Mesendoderm (in vitro differentiated cells): ENCODE measurements around the gene SLC5A1.

Experiments used
- DNase-seq: peaks from one replicate; pipeline ENCODE4 v3.0.0; 2013
- H2AK5ac ChIP-seq: 2 replicates; pipeline ENCODE4 v1.6.1; 2013; ENCODE audit warnings: low read length, inconsistent platforms
- H2BK120ac ChIP-seq: 2 replicates; pipeline ENCODE4 v1.6.1; 2013; ENCODE audit warnings: low read depth, mild to moderate bottlenecking, low read length, moderate library complexity, mixed read lengths
- H2BK15ac ChIP-seq: replicated peaks from 2 replicates; pipeline ENCODE4 v1.6.1; 2013; ENCODE audit warnings: low read depth, mild to moderate bottlenecking, moderate library complexity
- H2BK5ac ChIP-seq: 2 replicates; pipeline ENCODE4 v1.6.1; 2013; ENCODE audit warnings: low read length, inconsistent platforms
- H3K18ac ChIP-seq: 2 replicates; pipeline ENCODE4 v1.6.1; 2013; ENCODE audit warnings: mild to moderate bottlenecking, low read length, mixed read lengths
- H3K23ac ChIP-seq: one replicate; pipeline ENCODE4 v1.6.1; 2013; ENCODE audit warnings: low read length
- H3K27ac ChIP-seq: 2 replicates; pipeline ENCODE4 v1.5.1; 2013; ENCODE audit warnings: low read depth, mild to moderate bottlenecking, inconsistent platforms, low read length, moderate library complexity
- H3K27me3 ChIP-seq: 2 replicates; pipeline ENCODE4 v1.6.1; 2013; ENCODE audit warnings: low read length, control low read depth, mild to moderate bottlenecking, inconsistent platforms; ENCODE audit not compliant: insufficient read depth, poor library complexity
- H3K36me3 ChIP-seq: 2 replicates; pipeline ENCODE4 v1.6.1; 2013; ENCODE audit warnings: low read length, inconsistent platforms; ENCODE audit not compliant: control insufficient read depth, insufficient read depth
- H3K4ac ChIP-seq: one replicate; pipeline ENCODE4 v1.6.1; 2013; ENCODE audit warnings: low read depth, mild to moderate bottlenecking, low read length, moderate library complexity
- H3K4me1 ChIP-seq: 2 replicates; pipeline ENCODE4 v1.6.1; 2013; ENCODE audit warnings: low read depth, low read length, inconsistent platforms; ENCODE audit not compliant: control insufficient read depth
- H3K4me2 ChIP-seq: 2 replicates; pipeline ENCODE4 v1.6.1; 2013; ENCODE audit warnings: low read length
- H3K4me3 ChIP-seq: 2 replicates; pipeline ENCODE4 v1.5.1; 2013; ENCODE audit warnings: mild to moderate bottlenecking, low read length
- H3K56ac ChIP-seq: one replicate; pipeline ENCODE4 v1.6.1; 2013; ENCODE audit warnings: low read length
- H3K79me1 ChIP-seq: 2 replicates; pipeline ENCODE4 v1.6.1; 2013; ENCODE audit warnings: low read length, inconsistent platforms
- H3K79me2 ChIP-seq: 2 replicates; pipeline ENCODE4 v1.6.1; 2013; ENCODE audit warnings: mild to moderate bottlenecking, low read length; ENCODE audit not compliant: control insufficient read depth, insufficient read depth
- H3K9ac ChIP-seq: 2 replicates; pipeline ENCODE4 v1.6.1; 2013; ENCODE audit warnings: low read length, inconsistent platforms
- H4K5ac ChIP-seq: one replicate; pipeline ENCODE4 v1.6.1; 2013; ENCODE audit warnings: low read length
- H4K8ac ChIP-seq: one replicate; pipeline ENCODE4 v1.6.1; 2013; ENCODE audit warnings: low read depth, mild to moderate bottlenecking, control low read depth, low read length, moderate library complexity
- WGBS: extraction: QIAGEN DNeasy Blood & Tissue Kit; methylation state at CpG from one replicate; pipeline ENCODE4 v1.1.7; 2013; ENCODE audit warnings: low lambda C conversion rate, missing lambda C conversion rate; ENCODE audit not compliant: insufficient coverage; ENCODE audit errors: extremely low coverage; 5-methylcytosine and 5-hydroxymethylcytosine counted together

SLC5A1 gene

GRCh38 chr22:32043391-32043790, 330 bp downstream of the SLC5A1 start:
- Histone ChIP-seq H3K27me3 (no peaks in the 10 kb centered on the region), H2AK5ac (no peak overlapping the region), H3K9ac (no peak overlapping the region), H4K5ac (no peak overlapping the region), H3K4me3 (no peak overlapping the region), H3K4me2 (no peak overlapping the region), H3K4ac (no peak overlapping the region), H4K8ac (no peak overlapping the region), H2BK15ac (no peak overlapping the region), H3K79me1 (no peaks in the 10 kb centered on the region), H3K18ac (no peak overlapping the region), H3K4me1 (no peaks in the 10 kb centered on the region), H3K56ac (no peak overlapping the region), H2BK120ac (no peak overlapping the region), H3K36me3 (no peaks in the 10 kb centered on the region), H3K27ac (no peak overlapping the region), H3K79me2 (no peaks in the 10 kb centered on the region), H2BK5ac (no peak overlapping the region), H3K23ac (no peak overlapping the region)
- DNase-seq: no peak
- no CpG with 5 or more reads among the region's 9 CpGs for WGBS

DNA sequence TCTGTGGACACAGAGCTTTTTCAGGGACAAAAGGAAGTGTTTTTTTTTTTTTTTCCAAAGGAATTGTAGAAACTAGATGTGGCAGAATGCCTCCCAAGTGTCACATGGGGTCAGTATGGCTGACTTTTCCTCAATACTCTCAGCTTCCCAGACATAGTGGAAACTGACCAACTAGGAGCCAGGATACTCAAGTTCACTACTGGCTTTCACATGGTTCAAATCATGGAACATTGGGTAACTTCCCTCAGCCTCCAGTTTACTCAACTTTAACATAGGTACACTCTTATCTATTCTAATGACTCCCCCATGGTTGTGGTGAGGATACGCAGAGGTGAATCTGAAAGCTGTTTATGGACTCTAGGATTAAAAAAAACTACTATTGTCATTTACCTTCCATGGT, 1.4 kb downstream of the SLC5A1 start:
- no peak for DNase-seq
- Histone ChIP-seq H3K27me3 (no peaks in the 10 kb centered on the region), H3K4me1 (no peaks in the 10 kb centered on the region), H3K36me3 (no peaks in the 10 kb centered on the region), H2BK5ac (no peak overlapping the region), H4K8ac (no peak overlapping the region), H3K27ac (no peak overlapping the region), H3K18ac (no peak overlapping the region), H3K23ac (no peak overlapping the region), H3K56ac (no peak overlapping the region), H3K79me2 (no peaks in the 10 kb centered on the region), H3K9ac (no peak overlapping the region), H3K79me1 (no peaks in the 10 kb centered on the region), H2BK120ac (no peak overlapping the region), H3K4ac (no peak overlapping the region), H4K5ac (no peak overlapping the region), H2BK15ac (no peak overlapping the region), H3K4me3 (no peak overlapping the region), H3K4me2 (no peak overlapping the region), H2AK5ac (no peak overlapping the region)
- no CpG with 5 or more reads among the region's 1 CpG for WGBS

- no peak overlapping the region for H3K23ac ChIP-seq
- no peak overlapping the region for H2AK5ac ChIP-seq
- H2BK5ac ChIP-seq: no peak overlapping the region
- H3K27me3 ChIP-seq: no peaks in the 10 kb centered on the region
- H3K56ac ChIP-seq: no peak overlapping the region
- no peak overlapping the region for H2BK120ac ChIP-seq
- H3K4me3 ChIP-seq: no peak overlapping the region
- no peak for DNase-seq
- no peak overlapping the region for H2BK15ac ChIP-seq
- no peak overlapping the region for H3K4me2 ChIP-seq
- no peak overlapping the region for H3K27ac ChIP-seq
- H3K36me3 ChIP-seq: no peaks in the 10 kb centered on the region
- H3K9ac ChIP-seq: no peak overlapping the region
- H3K79me1 ChIP-seq: no peaks in the 10 kb centered on the region
- no peaks in the 10 kb centered on the region for H3K4me1 ChIP-seq
- WGBS: no CpG with 5 or more reads among the region's 3 CpGs
- no peaks in the 10 kb centered on the region for H3K79me2 ChIP-seq
- no peak overlapping the region for H3K4ac ChIP-seq
- H4K5ac ChIP-seq: no peak overlapping the region
- H3K18ac ChIP-seq: no peak overlapping the region
- no peak overlapping the region for H4K8ac ChIP-seq
These were observed 1.9 kb downstream of the SLC5A1 start for GRCh38 chr22:32044913-32045312.

DNA sequence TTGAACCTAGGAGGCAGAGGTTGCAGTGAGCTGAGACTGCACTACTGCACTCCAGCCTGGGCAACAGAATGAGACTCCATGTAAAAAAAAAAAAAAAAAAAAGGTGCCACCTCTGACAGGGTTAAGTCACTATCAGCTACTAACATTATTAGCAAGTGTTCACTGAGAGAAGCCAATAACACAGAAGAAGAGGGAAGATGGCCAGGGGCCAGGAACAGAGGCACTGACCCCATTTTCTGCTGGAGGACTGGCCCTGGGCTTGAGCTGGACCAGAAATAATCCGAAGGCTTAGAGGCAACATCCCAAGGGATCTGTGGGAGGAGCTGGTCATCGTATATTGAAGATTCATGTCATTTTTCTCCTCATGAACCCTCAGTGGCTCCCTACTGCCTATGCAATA, 5.0 kb downstream of the SLC5A1 start:
- WGBS: no CpG with 5 or more reads among the region's 2 CpGs
- Histone ChIP-seq H3K27me3 (no peaks in the 10 kb centered on the region), H4K5ac (no peak overlapping the region), H2BK5ac (no peak overlapping the region), H3K23ac (no peak overlapping the region), H2BK15ac (no peak overlapping the region), H3K4me3 (no peak overlapping the region), H3K27ac (no peak overlapping the region), H3K9ac (no peak overlapping the region), H2BK120ac (no peak overlapping the region), H3K4me2 (no peak overlapping the region), H3K4ac (no peak overlapping the region), H3K4me1 (peaks cover 2% of the 10 kb centered on the region), H3K18ac (no peak overlapping the region), H2AK5ac (no peak overlapping the region), H3K36me3 (no peaks in the 10 kb centered on the region), H4K8ac (no peak overlapping the region), H3K56ac (no peak overlapping the region), H3K79me2 (no peaks in the 10 kb centered on the region), H3K79me1 (no peaks in the 10 kb centered on the region)
- no peak for DNase-seq

- no peak overlapping the region for H2BK120ac ChIP-seq
- no peak overlapping the region for H3K4me3 ChIP-seq
- H3K9ac ChIP-seq: no peak overlapping the region
- peak; percentile 69 for DNase-seq
- no peak overlapping the region for H4K8ac ChIP-seq
- no peak overlapping the region for H2BK5ac ChIP-seq
- no peak overlapping the region for H3K4ac ChIP-seq
- H3K23ac ChIP-seq: no peak overlapping the region
- H3K27ac ChIP-seq: no peak overlapping the region
- H2BK15ac ChIP-seq: no peak overlapping the region
- H3K56ac ChIP-seq: no peak overlapping the region
- H3K79me1 ChIP-seq: no peaks in the 10 kb centered on the region
- no peak overlapping the region for H4K5ac ChIP-seq
- H3K18ac ChIP-seq: no peak overlapping the region
- no peak overlapping the region for H3K4me2 ChIP-seq
- H3K36me3 ChIP-seq: no peaks in the 10 kb centered on the region
- H3K79me2 ChIP-seq: no peaks in the 10 kb centered on the region
- H3K4me1 ChIP-seq: peaks cover 2% of the 10 kb centered on the region
- WGBS: no CpG with 5 or more reads among the region's 5 CpGs
- H3K27me3 ChIP-seq: no peaks in the 10 kb centered on the region
- no peak overlapping the region for H2AK5ac ChIP-seq
These were observed 7.8 kb downstream of the SLC5A1 start for GRCh38 chr22:32050678-32051515.

DNA sequence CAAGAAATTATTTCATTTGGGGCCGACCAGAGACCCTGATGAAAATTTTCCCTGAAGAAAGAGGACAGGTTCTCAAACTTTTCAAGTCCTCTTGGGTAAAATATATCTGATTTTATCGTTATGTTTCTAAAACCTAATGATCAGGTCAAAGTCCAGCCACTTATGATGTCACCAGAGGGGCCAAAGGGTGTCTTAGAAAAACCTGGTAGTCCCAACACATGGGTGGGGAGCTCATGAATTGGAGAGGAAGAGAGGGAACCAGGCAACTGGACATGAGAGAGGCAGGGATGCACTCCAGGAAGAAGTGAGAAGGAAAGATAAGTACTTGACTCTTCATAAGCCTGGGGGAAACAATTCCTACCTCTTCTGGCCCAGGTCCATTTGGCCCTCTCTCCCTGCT, 9.2 kb downstream of the SLC5A1 start:
- DNase-seq: no peak
- Histone ChIP-seq H3K79me1 (no peaks in the 10 kb centered on the region), H3K27me3 (no peaks in the 10 kb centered on the region), H3K18ac (no peak overlapping the region), H3K56ac (no peak overlapping the region), H3K9ac (no peak overlapping the region), H3K23ac (no peak overlapping the region), H2AK5ac (no peak overlapping the region), H3K27ac (no peak overlapping the region), H4K8ac (no peak overlapping the region), H3K4ac (no peak overlapping the region), H2BK120ac (no peak overlapping the region), H2BK15ac (no peak overlapping the region), H3K36me3 (no peaks in the 10 kb centered on the region), H2BK5ac (no peak overlapping the region), H3K4me1 (peaks cover 2% of the 10 kb centered on the region), H4K5ac (no peak overlapping the region), H3K79me2 (no peaks in the 10 kb centered on the region), H3K4me3 (no peak overlapping the region), H3K4me2 (no peak overlapping the region)
- WGBS: no CpG with 5 or more reads among the region's 2 CpGs
